K562 treated with DMSO at 1 percent for 24 hours (cell line): ENCODE results near the gene CNOT2. TPM values are rescaled to one million over a fixed set of nuclear protein-coding genes. Genes with fewer than 3 reads are reported as not detected.

Experiments
- total RNA-seq: library from RNA; unstranded; fragments of 300-600 nt; gene quantifications from 2 replicates; pipeline ENCODE4 v1.2.3, GENCODE V29; 2022; ENCODE audit warnings: low read depth; ENCODE audit not compliant: insufficient read depth

Gene CNOT2
- total RNA-seq: 25.8 and 28.7 TPM in 2 replicates

GRCh38 chr12:70242695-70243509 lies at the start of gene CNOT2:
CNOT2 (plus strand) TSS chr12:70243433; CDS start chr12:70278227, 34,794 bp downstream.

GRCh38 chr12:70365648-70366518 lies 122.7 kb downstream of the CNOT2 start, which contains the start of gene KCNMB4:
KCNMB4 (plus strand) TSS chr12:70366290; CDS start chr12:70366735, 445 bp downstream.

Other genes starting within 250 kb of the CNOT2 start
- 0.36 and 0.45 TPM in 2 replicates for gene KCNMB4, start 122.9 kb downstream of the CNOT2 start, total RNA-seq